Measurements from ENCODE around the gene FDCSP.
"Not testable (repeated sequence)": the region's sequence is repeated elsewhere in the genome, so short reads cannot be mapped to it uniquely, and the experiment has no call there.

The FDCSP gene

GRCh38 chr4:70195425-70195824 is 30.5 kb upstream of the FDCSP start, which contains the start of gene ODAM:
Gene ODAM (plus strand): TSS chr4:70195725. CDS start chr4:70196544, 819 bp downstream.
- H3K4me3 ChIP-seq (ENCODE audit: low read length) = no peak within 1 kb of the TSS
- H3K9ac ChIP-seq (ENCODE audit: low read depth, low read length) = no peak within 1 kb of the TSS
- no peaks in the 10 kb centered on the region for H3K36me3 ChIP-seq (ENCODE audit: insufficient read depth, low read length)
- H3K27me3 ChIP-seq (ENCODE audit: control insufficient read depth, insufficient read depth, low read length) = no peaks in the 10 kb centered on the region
- no peaks in the 10 kb centered on the region for H3K4me1 ChIP-seq (ENCODE audit: control insufficient read depth, insufficient read depth, low read length)
- H3K4me2 ChIP-seq (ENCODE audit: low read length) = no peak within 1 kb of the TSS
- no peaks in the 10 kb centered on the region for H3K9me3 ChIP-seq (replicated peaks; ENCODE audit: low read length)

- no peak overlapping the region for H3K9ac ChIP-seq (ENCODE audit: low read depth, low read length)
Observed at GRCh38 chr4:70196857-70197256, 29.1 kb upstream of the FDCSP start.

GRCh38 chr4:70197842-70198241 is 28.1 kb upstream of the FDCSP start:
- Histone ChIP-seq H3K4me2 (ENCODE audit: low read length) (no peak overlapping the region), H3K9me3 (replicated peaks; ENCODE audit: low read length) (no peaks in the 10 kb centered on the region), H3K36me3 (ENCODE audit: insufficient read depth, low read length) (no peaks in the 10 kb centered on the region), H3K4me3 (ENCODE audit: low read length) (no peak overlapping the region), H3K9ac (ENCODE audit: low read depth, low read length) (no peak overlapping the region), H3K27me3 (ENCODE audit: control insufficient read depth, insufficient read depth, low read length) (no peaks in the 10 kb centered on the region), H3K4me1 (ENCODE audit: control insufficient read depth, insufficient read depth, low read length) (no peaks in the 10 kb centered on the region)

More at GRCh38 chr4:70196857-70197256, 29.1 kb upstream of the FDCSP start:
- no peak overlapping the region for H3K4me2 ChIP-seq (ENCODE audit: low read length)
- no peaks in the 10 kb centered on the region for H3K4me1 ChIP-seq (ENCODE audit: control insufficient read depth, insufficient read depth, low read length)
- H3K4me3 ChIP-seq (ENCODE audit: low read length) = no peak overlapping the region
- H3K36me3 ChIP-seq (ENCODE audit: insufficient read depth, low read length) = no peaks in the 10 kb centered on the region
- H3K27me3 ChIP-seq (ENCODE audit: control insufficient read depth, insufficient read depth, low read length) = no peaks in the 10 kb centered on the region
- H3K9me3 ChIP-seq (replicated peaks; ENCODE audit: low read length) = no peaks in the 10 kb centered on the region

- H3K36me3 ChIP-seq (ENCODE audit: insufficient read depth, low read length) = no peaks in the 10 kb centered on the region
- no peak overlapping the region for H3K4me3 ChIP-seq (ENCODE audit: low read length)
Observed at GRCh38 chr4:70203601-70204000, 22.3 kb upstream of the FDCSP start.

GRCh38 chr4:70212752-70213151 is 13.2 kb upstream of the FDCSP start:
- H3K9me3 ChIP-seq (replicated peaks; ENCODE audit: low read length); H3K36me3 ChIP-seq (ENCODE audit: insufficient read depth, low read length); H3K4me3 ChIP-seq (ENCODE audit: low read length); H3K9ac ChIP-seq (ENCODE audit: low read depth, low read length); H3K27me3 ChIP-seq (ENCODE audit: control insufficient read depth, insufficient read depth, low read length); H3K4me1 ChIP-seq (ENCODE audit: control insufficient read depth, insufficient read depth, low read length); H3K4me2 ChIP-seq (ENCODE audit: low read length): not testable (repeated sequence)

More at GRCh38 chr4:70203601-70204000, 22.3 kb upstream of the FDCSP start:
- Histone ChIP-seq H3K4me2 (ENCODE audit: low read length) (no peak overlapping the region), H3K4me1 (ENCODE audit: control insufficient read depth, insufficient read depth, low read length) (no peaks in the 10 kb centered on the region), H3K9me3 (replicated peaks; ENCODE audit: low read length) (no peaks in the 10 kb centered on the region), H3K9ac (ENCODE audit: low read depth, low read length) (no peak overlapping the region), H3K27me3 (ENCODE audit: control insufficient read depth, insufficient read depth, low read length) (no peaks in the 10 kb centered on the region)

GRCh38 chr4:70216109-70216508 is 9.8 kb upstream of the FDCSP start:
- not testable (repeated sequence) for H3K4me1 ChIP-seq (ENCODE audit: control insufficient read depth, insufficient read depth, low read length); H3K4me2 ChIP-seq (ENCODE audit: low read length); H3K36me3 ChIP-seq (ENCODE audit: insufficient read depth, low read length); H3K4me3 ChIP-seq (ENCODE audit: low read length); H3K9ac ChIP-seq (ENCODE audit: low read depth, low read length); H3K9me3 ChIP-seq (replicated peaks; ENCODE audit: low read length); H3K27me3 ChIP-seq (ENCODE audit: control insufficient read depth, insufficient read depth, low read length)

GRCh38 chr4:70216550-70216949 is 9.4 kb upstream of the FDCSP start:
- H3K27me3 ChIP-seq (ENCODE audit: control insufficient read depth, insufficient read depth, low read length); H3K36me3 ChIP-seq (ENCODE audit: insufficient read depth, low read length); H3K9ac ChIP-seq (ENCODE audit: low read depth, low read length); H3K4me1 ChIP-seq (ENCODE audit: control insufficient read depth, insufficient read depth, low read length); H3K9me3 ChIP-seq (replicated peaks; ENCODE audit: low read length); H3K4me3 ChIP-seq (ENCODE audit: low read length); H3K4me2 ChIP-seq (ENCODE audit: low read length): not testable (repeated sequence)

GRCh38 chr4:70221389-70221788 is 4.5 kb upstream of the FDCSP start:
- H3K27me3 ChIP-seq (ENCODE audit: control insufficient read depth, insufficient read depth, low read length); H3K4me3 ChIP-seq (ENCODE audit: low read length); H3K9me3 ChIP-seq (replicated peaks; ENCODE audit: low read length); H3K4me1 ChIP-seq (ENCODE audit: control insufficient read depth, insufficient read depth, low read length); H3K4me2 ChIP-seq (ENCODE audit: low read length); H3K9ac ChIP-seq (ENCODE audit: low read depth, low read length); H3K36me3 ChIP-seq (ENCODE audit: insufficient read depth, low read length): not testable (repeated sequence)

- not testable (repeated sequence) for H3K9ac ChIP-seq (ENCODE audit: low read depth, low read length); H3K4me1 ChIP-seq (ENCODE audit: control insufficient read depth, insufficient read depth, low read length); H3K9me3 ChIP-seq (replicated peaks; ENCODE audit: low read length); H3K4me3 ChIP-seq (ENCODE audit: low read length); H3K36me3 ChIP-seq (ENCODE audit: insufficient read depth, low read length); H3K27me3 ChIP-seq (ENCODE audit: control insufficient read depth, insufficient read depth, low read length); H3K4me2 ChIP-seq (ENCODE audit: low read length)
Observed at GRCh38 chr4:70221818-70222217, 4.1 kb upstream of the FDCSP start.

- Histone ChIP-seq H3K4me3 (ENCODE audit: low read length) (no peak overlapping the region), H3K4me1 (ENCODE audit: control insufficient read depth, insufficient read depth, low read length) (no peaks in the 10 kb centered on the region), H3K4me2 (ENCODE audit: low read length) (no peak overlapping the region), H3K27me3 (ENCODE audit: control insufficient read depth, insufficient read depth, low read length) (no peaks in the 10 kb centered on the region), H3K36me3 (ENCODE audit: insufficient read depth, low read length) (no peaks in the 10 kb centered on the region), H3K9me3 (replicated peaks; ENCODE audit: low read length) (no peaks in the 10 kb centered on the region), H3K9ac (ENCODE audit: low read depth, low read length) (no peak overlapping the region)
Observed at GRCh38 chr4:70236125-70236524, 10.2 kb downstream of the FDCSP start.

GRCh38 chr4:70239131-70239883 is 13.4 kb downstream of the FDCSP start:
- no peaks in the 10 kb centered on the region for H3K4me1 ChIP-seq (ENCODE audit: control insufficient read depth, insufficient read depth, low read length)
- no peak overlapping the region for H3K9ac ChIP-seq (ENCODE audit: low read depth, low read length)
- no peaks in the 10 kb centered on the region for H3K36me3 ChIP-seq (ENCODE audit: insufficient read depth, low read length)
- H3K27me3 ChIP-seq (ENCODE audit: control insufficient read depth, insufficient read depth, low read length) = no peaks in the 10 kb centered on the region
- no peak overlapping the region for H3K4me2 ChIP-seq (ENCODE audit: low read length)
- no peaks in the 10 kb centered on the region for H3K9me3 ChIP-seq (replicated peaks; ENCODE audit: low read length)
- no peak overlapping the region for H3K4me3 ChIP-seq (ENCODE audit: low read length)

GRCh38 chr4:70239884-70240591 is 14.1 kb downstream of the FDCSP start:
- no peaks in the 10 kb centered on the region for H3K4me1 ChIP-seq (ENCODE audit: control insufficient read depth, insufficient read depth, low read length)
- H3K27me3 ChIP-seq (ENCODE audit: control insufficient read depth, insufficient read depth, low read length) = no peaks in the 10 kb centered on the region
- H3K4me2 ChIP-seq (ENCODE audit: low read length) = no peak overlapping the region
- H3K9me3 ChIP-seq (replicated peaks; ENCODE audit: low read length) = no peaks in the 10 kb centered on the region
- no peak overlapping the region for H3K9ac ChIP-seq (ENCODE audit: low read depth, low read length)
- no peak overlapping the region for H3K4me3 ChIP-seq (ENCODE audit: low read length)
- H3K36me3 ChIP-seq (ENCODE audit: insufficient read depth, low read length) = no peaks in the 10 kb centered on the region
